ENCODE measurements around the gene KRTAP10-1. TPM values are rescaled to one million over a fixed set of nuclear protein-coding genes. Genes with fewer than 3 reads are reported as not detected.
"Not testable (repeated sequence)": the region's sequence is repeated elsewhere in the genome, so short reads cannot be mapped to it uniquely, and the experiment has no call there.

The KRTAP10-1 gene
- total RNA-seq, 1 donor from 2014 or later, result not detected

DNA sequence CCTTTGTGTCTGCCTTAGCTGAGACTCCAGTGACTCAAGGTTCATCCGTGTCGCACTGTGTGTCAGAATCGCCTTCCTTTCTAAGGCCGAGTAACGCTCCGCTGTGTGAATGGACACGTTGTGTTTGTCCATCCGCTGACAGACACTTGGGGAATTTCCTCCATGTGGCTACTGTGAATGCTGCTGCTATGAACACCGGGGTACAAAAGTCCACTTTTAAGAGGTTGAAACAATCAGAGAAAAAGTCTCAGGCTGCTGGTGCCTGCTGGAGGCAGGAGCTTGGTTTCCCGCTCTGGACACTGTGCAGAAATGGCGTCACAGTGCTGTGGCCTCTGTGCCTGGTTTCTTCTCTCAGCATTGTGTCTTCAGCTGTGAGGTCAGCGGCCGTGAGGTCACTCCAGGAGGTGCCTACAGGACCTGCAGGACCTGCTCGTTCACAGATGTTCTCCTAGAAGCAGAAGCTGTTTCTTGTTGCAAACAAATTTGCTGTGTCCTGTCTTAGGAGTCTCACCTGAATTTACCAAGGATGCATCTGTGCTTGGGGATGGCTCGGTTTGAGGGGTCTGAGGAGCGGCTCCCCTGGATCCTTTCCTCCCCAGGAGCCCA, 34.2 kb downstream of the KRTAP10-1 start:
- Mint-ChIP-seq H3K9me3 (ENCODE audit: unreplicated experiment) (no peaks in the 10 kb centered on the region), H3K27me3 (ENCODE audit: unreplicated experiment) (peaks cover 7% of the 10 kb centered on the region), H3K36me3 (ENCODE audit: low read depth, unreplicated experiment) (no peaks in the 10 kb centered on the region), H3K4me1 (ENCODE audit: unreplicated experiment) (no peaks in the 10 kb centered on the region), H3K4me3 (ENCODE audit: unreplicated experiment) (no peak overlapping the region), H3K27ac (ENCODE audit: unreplicated experiment) (no peak overlapping the region)
- DNase-seq (ENCODE audit: low spot score), result no peak
- TF ChIP-seq, protein P1, sequence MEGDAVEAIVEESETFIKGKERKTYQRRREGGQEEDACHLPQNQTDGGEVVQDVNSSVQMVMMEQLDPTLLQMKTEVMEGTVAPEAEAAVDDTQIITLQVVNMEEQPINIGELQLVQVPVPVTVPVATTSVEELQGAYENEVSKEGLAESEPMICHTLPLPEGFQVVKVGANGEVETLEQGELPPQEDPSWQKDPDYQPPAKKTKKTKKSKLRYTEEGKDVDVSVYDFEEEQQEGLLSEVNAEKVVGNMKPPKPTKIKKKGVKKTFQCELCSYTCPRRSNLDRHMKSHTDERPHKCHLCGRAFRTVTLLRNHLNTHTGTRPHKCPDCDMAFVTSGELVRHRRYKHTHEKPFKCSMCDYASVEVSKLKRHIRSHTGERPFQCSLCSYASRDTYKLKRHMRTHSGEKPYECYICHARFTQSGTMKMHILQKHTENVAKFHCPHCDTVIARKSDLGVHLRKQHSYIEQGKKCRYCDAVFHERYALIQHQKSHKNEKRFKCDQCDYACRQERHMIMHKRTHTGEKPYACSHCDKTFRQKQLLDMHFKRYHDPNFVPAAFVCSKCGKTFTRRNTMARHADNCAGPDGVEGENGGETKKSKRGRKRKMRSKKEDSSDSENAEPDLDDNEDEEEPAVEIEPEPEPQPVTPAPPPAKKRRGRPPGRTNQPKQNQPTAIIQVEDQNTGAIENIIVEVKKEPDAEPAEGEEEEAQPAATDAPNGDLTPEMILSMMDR (IDR thresholded peaks at IDR 0.05; ENCODE audit: unreplicated experiment), result no peak

DNA sequence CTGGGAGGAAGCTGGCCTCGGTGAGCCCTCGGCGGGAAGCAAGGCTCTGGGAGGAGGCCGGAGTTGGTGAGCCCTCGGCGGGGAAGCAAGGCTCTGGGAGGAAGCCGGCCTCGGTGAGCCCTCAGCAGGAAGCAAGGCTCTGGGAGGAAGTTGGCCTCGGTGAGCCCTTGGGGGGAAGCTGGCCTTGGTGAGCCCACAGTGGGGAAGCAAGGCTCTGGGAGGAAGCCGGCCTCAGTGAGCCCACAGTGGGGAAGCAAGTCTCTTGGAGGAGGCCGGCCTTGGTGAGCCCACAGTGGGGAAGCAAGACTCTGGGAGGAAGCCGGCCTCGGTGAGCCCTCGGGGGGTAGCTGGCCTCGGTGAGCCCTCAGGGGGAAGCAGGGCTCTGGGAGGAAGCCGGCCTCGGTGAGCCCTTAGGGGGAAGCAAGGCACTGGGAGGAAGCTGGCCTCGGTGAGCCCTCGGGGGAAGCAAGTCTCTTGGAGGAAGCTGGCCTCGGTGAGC, 36.0 kb downstream of the KRTAP10-1 start:
- no peaks in the 10 kb centered on the region for H3K4me1 Mint-ChIP-seq (ENCODE audit: unreplicated experiment)
- H3K27ac Mint-ChIP-seq (ENCODE audit: unreplicated experiment), result no peak overlapping the region
- H3K4me3 Mint-ChIP-seq (ENCODE audit: unreplicated experiment), result no peak overlapping the region

DNA sequence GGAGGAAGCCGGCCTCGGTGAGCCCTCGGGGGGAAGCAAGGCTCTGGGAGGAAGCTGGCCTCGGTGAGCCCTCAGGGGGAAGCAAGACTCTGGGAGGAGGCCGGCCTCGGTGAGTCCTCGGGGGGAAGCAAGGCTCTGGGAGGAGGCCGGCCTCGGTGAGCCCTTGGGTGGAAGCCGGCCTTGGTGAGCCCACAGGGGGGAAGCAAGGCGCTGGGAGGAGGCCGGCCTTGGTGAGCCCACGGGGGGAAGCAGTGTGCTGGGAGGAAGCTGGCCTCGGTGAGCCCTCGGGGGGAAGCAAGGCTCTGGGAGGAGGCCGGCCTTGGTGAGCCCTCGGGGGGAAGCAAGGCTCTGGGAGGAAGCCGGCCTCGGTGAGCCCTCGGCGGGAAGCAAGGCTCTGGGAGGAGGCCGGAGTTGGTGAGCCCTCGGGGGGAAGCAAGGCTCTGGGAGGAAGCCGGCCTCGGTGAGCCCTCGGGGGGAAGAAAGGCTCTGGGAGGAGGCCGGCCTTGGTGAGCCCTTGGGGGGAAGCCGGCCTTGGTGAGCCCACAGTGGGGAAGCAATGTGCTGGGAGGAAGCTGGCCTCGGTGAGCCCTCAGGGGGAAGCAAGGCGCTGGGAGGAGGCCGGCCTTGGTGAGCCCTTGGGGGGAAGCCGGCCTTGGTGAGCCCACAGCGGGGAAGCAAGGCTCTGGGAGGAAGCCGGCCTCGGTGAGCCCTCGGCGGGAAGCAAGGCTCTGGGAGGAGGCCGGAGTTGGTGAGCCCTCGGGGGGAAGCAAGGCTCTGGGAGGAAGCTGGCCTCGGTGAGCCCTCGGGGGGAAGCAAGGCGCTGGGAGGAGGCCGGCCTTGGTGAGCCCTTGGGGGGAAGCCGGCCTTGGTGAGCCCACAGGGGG, 36.7 kb downstream of the KRTAP10-1 start:
- not testable (repeated sequence) for H3K4me1 Mint-ChIP-seq (ENCODE audit: unreplicated experiment); H3K27me3 Mint-ChIP-seq (ENCODE audit: unreplicated experiment); H3K4me3 Mint-ChIP-seq (ENCODE audit: unreplicated experiment); H3K27ac Mint-ChIP-seq (ENCODE audit: unreplicated experiment); DNase-seq (ENCODE audit: low spot score); H3K36me3 Mint-ChIP-seq (ENCODE audit: low read depth, unreplicated experiment); H3K9me3 Mint-ChIP-seq (ENCODE audit: unreplicated experiment)

More for the DNA sequence above, 36.0 kb downstream of the KRTAP10-1 start:
- no peak for DNase-seq (ENCODE audit: low spot score)
- TF ChIP-seq, protein P1 (IDR thresholded peaks at IDR 0.05; ENCODE audit: unreplicated experiment), result no peak
- Mint-ChIP-seq H3K9me3 (ENCODE audit: unreplicated experiment) (no peaks in the 10 kb centered on the region), H3K27me3 (ENCODE audit: unreplicated experiment) (peaks cover 6% of the 10 kb centered on the region), H3K36me3 (ENCODE audit: low read depth, unreplicated experiment) (no peaks in the 10 kb centered on the region)

DNA sequence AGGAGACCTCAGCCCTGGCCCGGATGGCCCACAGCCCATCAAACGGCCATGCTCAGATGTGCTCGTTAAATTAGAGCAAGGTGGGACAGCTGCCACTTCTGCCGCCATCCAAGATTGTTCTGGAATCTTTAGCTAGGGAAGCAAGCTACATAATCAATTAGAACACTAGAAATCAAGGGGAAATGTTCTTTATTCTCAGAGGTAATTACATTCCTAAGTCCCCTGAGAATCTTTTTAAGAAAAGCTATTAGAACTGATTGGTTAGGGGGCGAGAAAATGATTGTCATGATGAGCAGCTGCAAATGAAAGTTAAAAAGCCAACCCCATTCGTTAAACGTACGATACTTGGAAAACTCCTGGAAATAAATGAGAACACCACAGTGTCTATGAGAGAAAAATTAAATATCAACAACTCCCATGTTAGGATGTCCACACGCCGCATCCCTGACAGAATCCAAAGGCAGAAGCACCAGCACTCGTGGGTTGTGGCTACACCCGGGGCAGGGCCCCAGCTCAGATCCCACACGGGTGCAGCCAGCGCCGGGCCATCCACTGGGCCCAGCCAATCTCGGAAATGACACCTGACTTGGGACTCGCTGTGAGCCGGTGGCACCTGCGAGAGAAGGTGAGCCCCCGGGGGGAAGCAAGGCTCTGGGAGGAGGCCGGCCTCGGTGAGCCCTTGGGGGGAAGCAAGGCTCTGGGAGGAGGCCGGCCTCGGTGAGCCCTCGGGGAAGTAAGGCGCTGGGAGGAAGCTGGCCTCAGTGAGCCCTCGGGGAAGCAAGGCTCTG, 37.6 kb downstream of the KRTAP10-1 start:
- peaks cover 6% of the 10 kb centered on the region for H3K27me3 Mint-ChIP-seq (ENCODE audit: unreplicated experiment)
- no peaks in the 10 kb centered on the region for H3K36me3 Mint-ChIP-seq (ENCODE audit: low read depth, unreplicated experiment)
- TF ChIP-seq, protein P1 (IDR thresholded peaks at IDR 0.05; ENCODE audit: unreplicated experiment), result no peak
- no peak overlapping the region for H3K27ac Mint-ChIP-seq (ENCODE audit: unreplicated experiment)
- H3K4me1 Mint-ChIP-seq (ENCODE audit: unreplicated experiment), result no peaks in the 10 kb centered on the region
- no peak for DNase-seq (ENCODE audit: low spot score)
- no peaks in the 10 kb centered on the region for H3K9me3 Mint-ChIP-seq (ENCODE audit: unreplicated experiment)
- H3K4me3 Mint-ChIP-seq (ENCODE audit: unreplicated experiment), result no peak overlapping the region

DNA sequence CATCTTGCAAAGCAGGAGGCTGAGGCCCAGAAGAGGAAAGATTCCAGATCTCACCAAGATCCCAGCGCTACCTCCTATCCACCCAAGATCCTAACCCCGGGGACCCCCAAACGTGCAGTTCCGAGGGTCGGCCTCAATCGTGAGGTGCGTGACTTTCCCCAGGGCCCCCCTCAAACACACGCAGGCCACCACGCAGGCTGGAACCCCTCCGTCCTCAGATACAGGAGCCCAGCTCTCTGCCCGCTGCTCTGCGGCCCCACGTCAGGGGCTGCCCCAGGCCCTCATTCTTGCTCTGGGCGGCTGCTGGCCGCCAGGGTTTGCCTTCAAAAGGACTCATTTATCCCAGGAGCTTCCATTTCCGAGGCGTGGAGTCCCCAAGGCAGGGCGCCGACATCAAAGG, 39.9 kb downstream of the KRTAP10-1 start:
- no peak for DNase-seq (ENCODE audit: low spot score)
- H3K4me1 Mint-ChIP-seq (ENCODE audit: unreplicated experiment), result no peaks in the 10 kb centered on the region
- H3K36me3 Mint-ChIP-seq (ENCODE audit: low read depth, unreplicated experiment), result no peaks in the 10 kb centered on the region
- TF ChIP-seq, protein P1 (IDR thresholded peaks at IDR 0.05; ENCODE audit: unreplicated experiment), result no peak
- H3K9me3 Mint-ChIP-seq (ENCODE audit: unreplicated experiment), result no peaks in the 10 kb centered on the region
- H3K4me3 Mint-ChIP-seq (ENCODE audit: unreplicated experiment), result no peak overlapping the region
- H3K27me3 Mint-ChIP-seq (ENCODE audit: unreplicated experiment), result no peaks in the 10 kb centered on the region
- no peak overlapping the region for H3K27ac Mint-ChIP-seq (ENCODE audit: unreplicated experiment)
